ENCODE results near the gene GPA33.

GRCh38 chr1:167137793-167138510 is 47.8 kb upstream of the GPA33 start:
- TF ChIP-seq CTCF (conservative IDR thresholded peaks at IDR 0.05) (no peak), EZH2 (IDR thresholded peaks at IDR 0.05; ENCODE audit: low read depth) (no peak)
